A549 (cell line): Measurements from ENCODE around the gene ABCB6. TPM values are rescaled to one million over a fixed set of nuclear protein-coding genes. Genes with fewer than 3 reads are reported as not detected.

Experiments
- ATAC-seq, 2 experiments: fragments of 200-7000 bp in 1 of 2; fragments of >200 bp in 1 of 2; cut with Nextera tagmentation in 1 of 2; cut with Tn5 transposase in 1 of 2; 3 replicates each; pipeline versions ENCODE4 v1.8.0 to v1.9.1; 2018 to 2020; ENCODE audit warnings: mild to moderate bottlenecking in 1 of 2, moderate library complexity in 1 of 2
- CTCF ChIA-PET: fragments of 300-600 bp; sonication (Branson Sonifier 250); formaldehyde crosslinking; extraction: SDS; loops from one replicate; lab custom pipeline; 2021; ENCODE audit warnings: antibody characterized with exemption, inconsistent platforms; lab: Yijun Ruan, JAX
- POLR2A ChIA-PET: fragments of 350-600 bp; formaldehyde crosslinking; extraction: SDS; loops from one replicate; lab custom pipeline; 2021; ENCODE audit warnings: antibody characterized with exemption, inconsistent platforms; lab: Yijun Ruan, JAX
- DNase-seq, 2 experiments: peaks; one replicate each; pipeline versions ENCODE4 v3.0.0 to v3.0.0-alpha.2; 2011 to 2016; ENCODE audit warnings: low read depth in 1 of 2, low spot score in 1 of 2
- FAIRE-seq: peaks from 2 replicates; lab custom pipeline; 2011; peaks lifted over from hg19 to GRCh38; lab: Jason Lieb, UNC
- H3K27ac ChIP-seq, 2 experiments: fragments of >200 bp; sonication (Bioruptor Twin); formaldehyde crosslinking; 3 replicates each; pipeline ENCODE4 v1.5.1; 2016 to 2017
- H3K4me1 ChIP-seq: fragments of >200 bp; sonication (Bioruptor Twin); formaldehyde crosslinking; 3 replicates; pipeline ENCODE4 v1.6.1; 2016
- H3K4me2 ChIP-seq: fragments of >200 bp; sonication (Bioruptor Twin); formaldehyde crosslinking; 3 replicates; pipeline ENCODE4 v1.6.1; 2016
- H3K4me3 ChIP-seq: fragments of >200 bp; sonication (Bioruptor Twin); formaldehyde crosslinking; 3 replicates; pipeline ENCODE4 v1.5.1; 2016
- H3K9me3 ChIP-seq: fragments of >200 bp; sonication (Bioruptor Twin); formaldehyde crosslinking; 3 replicates; pipeline ENCODE4 v1.6.1; 2016
- ATOH8 ChIP-seq: fragments of 250-450 bp; sonication (Bioruptor Pico); IDR thresholded peaks from 2 replicates; pipeline ENCODE4 v1.5.0; 2020; ENCODE audit warnings: low read depth, mild to moderate bottlenecking, moderate library complexity
- BHLHE40 ChIP-seq: IDR thresholded peaks from 2 replicates; pipeline ENCODE4 v1.6.1; 2012; ENCODE audit warnings: low read depth, low read length, inconsistent platforms
- EHF ChIP-seq: fragments of 250-450 bp; sonication (Bioruptor Pico); IDR thresholded peaks from 2 replicates; pipeline ENCODE4 v1.5.0; 2020; ENCODE audit warnings: mild to moderate bottlenecking
- EHMT2 ChIP-seq: fragments of 200-600 bp; sonication (generic); IDR thresholded peaks from 2 replicates; pipeline ENCODE4 v1.6.1; 2016; ENCODE audit warnings: antibody characterized with exemption, low read depth, mild to moderate bottlenecking, moderate library complexity
- ESRRA ChIP-seq: fragments of 150-350 bp; IDR thresholded peaks from 2 replicates; pipeline ENCODE4 v1.6.1; 2014; ENCODE audit warnings: mild to moderate bottlenecking, low read length, borderline replicate concordance
- HDAC2 ChIP-seq: fragments of 200-600 bp; sonication (generic); IDR thresholded peaks from 2 replicates; pipeline ENCODE4 v1.6.1; 2016
- HMGXB4 ChIP-seq: fragments of 250-450 bp; sonication (Bioruptor Pico); IDR thresholded peaks from 2 replicates; pipeline ENCODE4 v1.5.0; 2021; ENCODE audit warnings: mild to moderate bottlenecking, moderate library complexity, borderline replicate concordance
- HOXA7 ChIP-seq: fragments of 250-450 bp; sonication (Bioruptor Pico); IDR thresholded peaks from 2 replicates; pipeline ENCODE4 v1.5.0; 2020; ENCODE audit warnings: mild to moderate bottlenecking, moderate library complexity
- HOXB5 ChIP-seq: fragments of 250-450 bp; sonication (Bioruptor Pico); IDR thresholded peaks from 2 replicates; pipeline ENCODE4 v1.5.0; 2020; ENCODE audit warnings: mild to moderate bottlenecking, moderate library complexity
- JUN ChIP-seq, 2 experiments: fragments of >200 bp; sonication (Bioruptor Twin); formaldehyde crosslinking; IDR thresholded peaks; 2 replicates in 1 of 2; 3 replicates in 1 of 2; pipeline ENCODE4 v1.6.1; 2016 to 2017
- KDM5A ChIP-seq: fragments of 200-600 bp; sonication (generic); IDR thresholded peaks from 2 replicates; pipeline ENCODE4 v1.6.1; 2016; ENCODE audit warnings: antibody characterized with exemption, mild to moderate bottlenecking
- MAFK ChIP-seq: fragments of 450-650 bp; IDR thresholded peaks from 2 replicates; pipeline ENCODE4 v1.6.1; 2014; ENCODE audit not compliant: partially characterized antibody
- MAZ ChIP-seq: fragments of 150-350 bp; IDR thresholded peaks from 2 replicates; pipeline ENCODE4 v1.6.1; 2014; ENCODE audit warnings: antibody characterized with exemption, low read depth, low read length, borderline replicate concordance
- NPAS2 ChIP-seq: fragments of 250-450 bp; sonication (Bioruptor Pico); IDR thresholded peaks from 2 replicates; pipeline ENCODE4 v1.8.0; 2022; ENCODE audit warnings: mild to moderate bottlenecking, moderate library complexity, borderline replicate concordance
- POLR2AphosphoS2 ChIP-seq: conservative IDR thresholded peaks from 2 replicates; pipeline ENCODE4 v1.6.1; 2012; ENCODE audit warnings: low read length, improper control_type of control experiment, inconsistent platforms
- RCOR1 ChIP-seq: fragments of 150-350 bp; IDR thresholded peaks from 2 replicates; pipeline ENCODE4 v1.6.1; 2014; ENCODE audit warnings: antibody characterized with exemption, low read length, low read depth
- RFX5 ChIP-seq: fragments of 450-650 bp; IDR thresholded peaks from 2 replicates; pipeline ENCODE4 v1.7.1; 2014; ENCODE audit warnings: antibody characterized with exemption, mild to moderate bottlenecking, moderate library complexity
- RNF2 ChIP-seq: fragments of 200-600 bp; sonication (generic); IDR thresholded peaks from 2 replicates; pipeline ENCODE4 v1.6.1; 2016; ENCODE audit warnings: low read depth, mild to moderate bottlenecking, antibody characterized with exemption, moderate library complexity, borderline replicate concordance
- ZNF302 ChIP-seq: fragments of 250-450 bp; sonication (Bioruptor Pico); IDR thresholded peaks from 2 replicates; pipeline ENCODE4 v1.9.0; 2021; ENCODE audit warnings: inconsistent platforms, mild to moderate bottlenecking, moderate library complexity
- WGBS: methylation state at CpG from one replicate; pipeline ENCODE4 v1.1.6; 2017; ENCODE audit errors: missing lambda C conversion rate; 5-methylcytosine and 5-hydroxymethylcytosine counted together
- polyA plus RNA-seq, 4 experiments: library from polyadenylated mRNA; depleted of rRNA in 3 of 4; stranded (reverse); fragments of >200 nt; fragmentation: RNase III in 1 of 4; extraction: RNeasy Plus Mini Kit Qiagen cat#74134 plus additional on column Dnase treatment in 1 of 4; gene quantifications; 2 replicates in 3 of 4; 3 replicates in 1 of 4; pipeline ENCODE4 v1.2.3, GENCODE V29; 2011 to 2017

Gene ABCB6
- polyA plus RNA-seq, 2 of the 4 experiments (the other 2 are of a cell fraction): 51.3 to 62.5 TPM

GRCh38 chr2:219218217-219218731 is 484 bp downstream of the ABCB6 start (continued):
- TF ChIP-seq ESRRA (no peak), MAFK (no peak), RCOR1 (no peak)

- Histone ChIP-seq H3K27ac (peak overlapping the region; percentile 92 to 95), H3K9me3 (no peaks in the 10 kb centered on the region), H3K4me2 (peak overlapping the region; percentile 93), H3K4me1 (peaks cover 30% of the 10 kb centered on the region), H3K4me3 (no peak overlapping the region)
- 93% methylated on average over 6 of the region's 6 CpGs for WGBS
- no peak for FAIRE-seq
- ATAC-seq: no peak
- no peak for DNase-seq
- TF ChIP-seq RNF2 (no peak), ZNF302 (no peak), HMGXB4 (no peak), HOXA7 (no peak), RCOR1 (no peak), NPAS2 (CRISPR knock-in tag) (no peak), POLR2AphosphoS2 (no peak), ATOH8 (CRISPR knock-in tag) (no peak), KDM5A (no peak), EHF (CRISPR knock-in tag) (no peak), MAZ (no peak)
- POLR2A ChIA-PET: interaction anchor here (3.8 kb wide), 1 partner anchor 57 kb away, joined by 19 read pairs; no protein-coding TSS in a partner anchor
- CTCF ChIA-PET: interaction anchor here (1.0 to 7.3 kb wide), 8 partner anchors 8 to 82 kb away, joined by 4 to 79 read pairs (median 6); partner anchors contain the start of genes ANKZF1, ATG9A and DNAJB2
These were observed 2.2 kb downstream of the ABCB6 start for GRCh38 chr2:219216535-219216915.

GRCh38 chr2:219215871-219216534 is 2.8 kb downstream of the ABCB6 start:
- ATAC-seq (no peak), DNase-seq (no peak), FAIRE-seq (no peak)
- ChIA-PET POLR2A (interaction anchor here (0.8 to 3.8 kb wide), 2 partner anchors 10 to 58 kb away, joined by 3 to 19 read pairs; no protein-coding TSS in a partner anchor), CTCF (interaction anchor here (0.8 to 8.6 kb wide), 10 partner anchors 8 to 78 kb away, joined by 3 to 79 read pairs (median 6); partner anchors contain the start of genes ANKZF1, ATG9A and DNAJB2)
- Histone ChIP-seq H3K4me2 (peak overlapping the region; percentile 93), H3K27ac (peak overlapping the region; percentile 92 to 95; a peak in 5 of 6 replicates), H3K4me3 (no peak overlapping the region), H3K9me3 (no peaks in the 10 kb centered on the region), H3K4me1 (peaks cover 30% of the 10 kb centered on the region)
- TF ChIP-seq MAFK (no peak), EHMT2 (no peak), JUN (IDR thresholded peaks at IDR 0.05) (0 out of 5 replicates have a peak, but pooled peaks of 1 of the 2 experiments have one; percentile 32)
- WGBS: 94% methylated on average over 27 of the region's 27 CpGs

- no peak for FAIRE-seq
- H3K4me3 ChIP-seq: no peak overlapping the region
- H3K9me3 ChIP-seq: no peaks in the 10 kb centered on the region
- no peak overlapping the region for H3K4me2 ChIP-seq
- TF ChIP-seq HOXB5 (CRISPR knock-in tag): no peak
- no peak for TF ChIP-seq HDAC2
- TF ChIP-seq RFX5: no peak
- TF ChIP-seq NPAS2 (CRISPR knock-in tag): no peak
- no peak for TF ChIP-seq BHLHE40
- TF ChIP-seq ZNF302: no peak
- H3K27ac ChIP-seq: no peak overlapping the region
- CTCF ChIA-PET: interaction anchor here (1.3 to 8.6 kb wide), 2 partner anchors 21 to 78 kb away, joined by 4 to 56 read pairs; no protein-coding TSS in a partner anchor
- no peak for DNase-seq
- POLR2A ChIA-PET: no interaction called here
- 100% methylated on average over 6 of the region's 6 CpGs for WGBS
- ATAC-seq: no peak
- peaks cover 30% of the 10 kb centered on the region for H3K4me1 ChIP-seq
These were observed 4.0 kb downstream of the ABCB6 start for GRCh38 chr2:219214786-219215185.
